MCF 10A (cell line): ENCODE results near the gene HDAC11. TPM values are rescaled to one million over a fixed set of nuclear protein-coding genes. Genes with fewer than 3 reads are reported as not detected.

ENCODE experiments used
- BruUV-seq: library from RNA; stranded (reverse); fragments of 400-500 nt; replicated peaks from 2 replicates; lab custom pipeline; 2021; lab: Mats Ljungman, UMichigan
- CTCF ChIA-PET: fragments of 300-600 bp; sonication (Branson Sonifier 250); formaldehyde crosslinking; extraction: SDS; loops from one replicate; lab custom pipeline; 2021; ENCODE audit warnings: antibody characterized with exemption, inconsistent platforms; lab: Yijun Ruan, JAX
- POLR2A ChIA-PET: fragments of 300-600, 350-650 bp; sonication (Branson Sonifier 250); formaldehyde crosslinking; extraction: SDS; loops from one replicate; lab custom pipeline; 2020; ENCODE audit warnings: antibody characterized with exemption, inconsistent platforms; lab: Yijun Ruan, JAX
- DNase-seq: peaks from one replicate; pipeline ENCODE4 v3.0.0-alpha.2; 2018; ENCODE audit not compliant: unreplicated experiment
- H3K27ac Mint-ChIP-seq: one replicate; pipeline ENCODE4 v1.8.0; 2022; ENCODE audit warnings: mild to moderate bottlenecking, low read depth, mixed read lengths; ENCODE audit not compliant: unreplicated experiment
- H3K27me3 Mint-ChIP-seq: one replicate; pipeline ENCODE4 v1.8.0; 2022; ENCODE audit warnings: mixed read lengths; ENCODE audit not compliant: insufficient read depth, unreplicated experiment
- H3K36me3 Mint-ChIP-seq: one replicate; pipeline ENCODE4 v1.8.0; 2022; ENCODE audit warnings: mild to moderate bottlenecking, moderate library complexity, mixed read lengths; ENCODE audit not compliant: insufficient read depth, unreplicated experiment
- H3K4me1 Mint-ChIP-seq: one replicate; pipeline ENCODE4 v1.8.0; 2022; ENCODE audit warnings: mixed read lengths; ENCODE audit not compliant: insufficient read depth, unreplicated experiment
- H3K4me3 Mint-ChIP-seq: one replicate; pipeline ENCODE4 v1.8.0; 2022; ENCODE audit warnings: mild to moderate bottlenecking, moderate library complexity, mixed read lengths; ENCODE audit not compliant: unreplicated experiment
- H3K9me3 Mint-ChIP-seq: one replicate; pipeline ENCODE4 v1.8.0; 2022; ENCODE audit warnings: mixed read lengths; ENCODE audit not compliant: unreplicated experiment
- CTCF ChIP-seq: fragments of 200-600 bp; IDR thresholded peaks from one replicate; pipeline ENCODE4 v1.8.0; 2022; ENCODE audit warnings: antibody characterized with exemption, mild to moderate bottlenecking; ENCODE audit not compliant: unreplicated experiment
- intact Hi-C: fragments of 100-400 bp; cut with micrococcal nuclease; formaldehyde crosslinking; loops from 2 replicates; pipeline ENCODE4 v1.14.1; 2022
- total RNA-seq: library from RNA; stranded (reverse); gene quantifications from 2 replicates; pipeline ENCODE4 v1.2.3, GENCODE V29; 2022

Gene HDAC11
- total RNA-seq, 1 experiment from 2014 or later: 8.7 TPM

GRCh38 chr3:13547591-13548371, 67.7 kb downstream of the HDAC11 start:
- Mint-ChIP-seq H3K27me3 (no peaks in the 10 kb centered on the region), H3K9me3 (no peaks in the 10 kb centered on the region), H3K27ac (peak overlapping the region; percentile 75), H3K4me3 (no peak overlapping the region), H3K4me1 (peaks cover 33% of the 10 kb centered on the region), H3K36me3 (peaks cover 6% of the 10 kb centered on the region)
- TF ChIP-seq CTCF: no peak
- DNase-seq: peak; percentile 69
- CTCF ChIA-PET: no interaction called here
- intact Hi-C loops: no loop called here
- POLR2A ChIA-PET: interaction anchor here (0.9 to 2.4 kb wide), 2 partner anchors 11 to 12 kb away, joined by 3 to 5 read pairs; no protein-coding TSS in a partner anchor
- no TSS peak for BruUV-seq

- Mint-ChIP-seq H3K36me3 (peaks cover 6% of the 10 kb centered on the region), H3K9me3 (no peaks in the 10 kb centered on the region), H3K4me1 (peaks cover 26% of the 10 kb centered on the region), H3K27me3 (no peaks in the 10 kb centered on the region), H3K27ac (peak within 1 kb of the TSS; percentile 75), H3K4me3 (no peak within 1 kb of the TSS)
- ChIA-PET CTCF (interaction anchor here (0.5 kb wide), 1 partner anchor 337 kb away, joined by 3 read pairs; no protein-coding TSS in a partner anchor), POLR2A (interaction anchor here (0.9 kb wide), 1 partner anchor 13 kb away, joined by 3 read pairs; no protein-coding TSS in a partner anchor)
- BruUV-seq: no TSS peak
- intact Hi-C loops: no loop called here
- DNase-seq: no peak
- TF ChIP-seq CTCF: no peak
Observed at GRCh38 chr3:13548696-13549622, 68.9 kb downstream of the HDAC11 start, which contains the start of gene FBLN2. Gene FBLN2, plus strand, starts transcription at chr3:13549125. Its CDS starts 21,231 bp downstream, at chr3:13570356.

GRCh38 chr3:13549623-13550422, 69.7 kb downstream of the HDAC11 start:
- H3K9me3 Mint-ChIP-seq: no peaks in the 10 kb centered on the region
- no peak overlapping the region for H3K27ac Mint-ChIP-seq
- CTCF ChIA-PET: interaction anchor here (0.5 kb wide), 1 partner anchor 337 kb away, joined by 3 read pairs; no protein-coding TSS in a partner anchor
- DNase-seq: no peak
- H3K36me3 Mint-ChIP-seq: peaks cover 6% of the 10 kb centered on the region
- intact Hi-C loops: no loop called here
- no peaks in the 10 kb centered on the region for H3K27me3 Mint-ChIP-seq
- H3K4me3 Mint-ChIP-seq: no peak overlapping the region
- no TSS peak for BruUV-seq
- TF ChIP-seq CTCF: no peak
- POLR2A ChIA-PET: no interaction called here
- H3K4me1 Mint-ChIP-seq: peaks cover 20% of the 10 kb centered on the region
